ENCODE data around the gene NHERF2.

The NHERF2 gene

DNA sequence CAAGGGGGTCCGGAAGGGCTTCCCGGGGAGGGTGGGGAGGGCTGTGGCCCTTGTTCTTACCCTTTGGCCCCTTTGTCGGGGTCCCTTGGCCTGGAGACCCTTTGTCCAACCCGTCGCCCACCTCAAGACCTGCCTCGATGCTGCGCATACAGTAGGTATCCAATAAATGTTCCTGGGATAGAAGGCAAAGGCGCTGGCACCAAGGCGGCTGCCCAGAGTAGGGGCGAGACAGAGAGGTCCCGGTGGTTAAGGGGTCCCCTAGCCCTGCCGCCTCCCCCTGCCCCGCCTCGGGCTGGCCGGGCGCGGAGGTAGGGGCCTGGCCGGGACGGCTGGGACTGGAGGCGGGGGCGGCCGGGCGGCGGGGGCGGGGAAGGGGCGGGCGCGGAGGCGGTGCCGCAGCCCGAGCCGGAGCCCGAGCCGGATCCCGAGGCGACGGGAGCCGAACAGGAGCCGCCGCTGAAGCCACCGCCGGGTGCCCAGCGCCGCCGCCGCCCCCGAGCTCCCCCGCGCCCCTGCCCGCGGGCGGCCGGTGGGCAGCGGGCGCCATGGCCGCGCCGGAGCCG lies at the start of gene NHERF2:
Gene NHERF2, plus strand, starts transcription at position 442 of the 563 bp plus-strand sequence. Its CDS starts 104 bp downstream, at position 546.
- DNase-seq (no peak), ATAC-seq (no peak)

DNA sequence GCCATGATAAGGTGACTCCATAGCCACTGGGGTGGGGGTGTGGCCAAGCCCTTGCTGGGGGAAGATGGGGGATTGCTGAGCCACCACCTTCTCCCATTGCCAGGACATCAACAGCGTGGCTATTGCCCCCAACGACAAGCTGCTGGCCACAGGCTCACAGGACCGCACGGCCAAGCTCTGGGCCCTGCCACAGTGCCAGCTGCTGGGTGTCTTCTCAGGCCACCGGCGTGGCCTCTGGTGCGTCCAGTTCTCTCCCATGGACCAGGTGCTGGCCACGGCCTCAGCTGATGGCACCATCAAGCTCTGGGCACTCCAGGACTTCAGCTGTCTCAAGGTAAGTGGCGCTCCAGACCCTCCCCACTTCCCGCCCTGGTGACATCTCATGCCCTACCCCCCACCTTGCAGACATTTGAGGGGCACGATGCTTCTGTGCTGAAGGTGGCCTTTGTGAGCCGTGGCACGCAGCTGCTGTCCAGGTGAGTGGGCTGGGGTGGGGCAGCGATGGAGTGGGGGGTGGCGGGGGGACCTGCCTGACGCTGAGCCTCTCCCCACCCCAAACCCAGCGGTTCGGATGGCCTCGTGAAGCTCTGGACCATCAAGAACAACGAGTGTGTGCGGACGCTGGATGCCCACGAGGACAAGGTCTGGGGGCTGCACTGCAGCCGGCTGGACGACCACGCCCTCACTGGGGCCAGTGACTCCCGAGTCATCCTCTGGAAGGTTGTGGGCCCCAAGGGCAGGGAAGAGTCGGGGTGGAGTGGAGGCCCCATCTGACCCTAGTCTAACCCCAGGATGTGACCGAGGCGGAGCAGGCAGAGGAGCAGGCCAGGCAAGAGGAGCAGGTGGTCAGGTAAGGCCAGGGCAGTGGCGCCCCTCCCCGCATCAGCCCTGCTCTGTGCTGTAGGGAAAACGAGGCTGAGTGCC lies 49.5 kb upstream of the NHERF2 start:
- DNase-seq: no peak
- no peak for ATAC-seq

DNA sequence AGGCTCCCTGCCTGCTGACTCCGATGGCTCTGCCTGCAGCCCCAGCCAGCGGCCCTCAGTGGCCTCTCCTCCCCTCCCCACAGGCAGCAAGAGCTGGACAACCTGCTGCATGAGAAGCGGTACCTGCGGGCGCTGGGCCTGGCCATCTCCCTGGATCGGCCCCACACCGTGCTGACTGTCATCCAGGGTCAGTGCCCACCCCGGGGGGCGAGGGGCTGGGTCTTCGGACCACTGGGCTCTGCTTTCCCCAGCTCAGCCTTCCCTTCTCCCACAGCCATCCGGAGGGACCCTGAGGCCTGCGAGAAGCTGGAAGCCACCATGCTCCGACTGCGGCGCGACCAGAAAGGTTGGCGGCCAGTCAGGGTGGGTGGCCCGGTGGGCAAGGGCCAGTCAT lies 48.8 kb upstream of the NHERF2 start:
- DNase-seq: no peak
- ATAC-seq: no peak

DNA sequence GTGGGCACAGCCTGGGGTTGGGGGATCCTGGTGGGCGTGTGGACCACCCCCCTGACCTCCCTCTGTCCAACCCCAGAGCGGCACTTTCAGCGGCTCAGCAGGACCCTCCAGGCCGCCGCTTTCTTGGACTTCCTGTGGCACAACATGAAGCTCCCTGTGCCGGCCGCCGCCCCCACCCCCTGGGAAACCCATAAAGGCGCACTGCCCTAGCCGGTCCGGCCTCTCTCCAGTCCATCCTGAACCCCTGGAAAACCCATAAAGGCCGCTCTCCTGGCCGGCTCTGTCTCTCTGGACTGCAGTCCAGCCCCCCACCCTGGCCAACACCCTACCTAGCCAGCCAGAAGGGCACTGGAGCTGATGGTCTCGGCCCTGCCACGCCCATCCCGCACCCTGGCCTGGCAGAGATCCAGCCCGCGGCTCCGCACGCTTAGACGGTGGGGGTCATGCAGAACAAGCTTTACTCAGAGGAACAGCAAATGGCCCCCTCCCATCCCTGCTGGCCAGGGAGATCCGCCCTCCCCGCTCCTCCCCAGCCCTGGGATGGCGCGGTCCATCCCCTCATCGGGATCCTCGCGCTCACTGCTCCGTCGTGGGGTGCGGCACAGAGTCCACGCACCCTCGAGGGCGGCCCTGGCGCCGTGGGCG lies 48.1 kb upstream of the NHERF2 start:
- DNase-seq (no peak), ATAC-seq (no peak)

DNA sequence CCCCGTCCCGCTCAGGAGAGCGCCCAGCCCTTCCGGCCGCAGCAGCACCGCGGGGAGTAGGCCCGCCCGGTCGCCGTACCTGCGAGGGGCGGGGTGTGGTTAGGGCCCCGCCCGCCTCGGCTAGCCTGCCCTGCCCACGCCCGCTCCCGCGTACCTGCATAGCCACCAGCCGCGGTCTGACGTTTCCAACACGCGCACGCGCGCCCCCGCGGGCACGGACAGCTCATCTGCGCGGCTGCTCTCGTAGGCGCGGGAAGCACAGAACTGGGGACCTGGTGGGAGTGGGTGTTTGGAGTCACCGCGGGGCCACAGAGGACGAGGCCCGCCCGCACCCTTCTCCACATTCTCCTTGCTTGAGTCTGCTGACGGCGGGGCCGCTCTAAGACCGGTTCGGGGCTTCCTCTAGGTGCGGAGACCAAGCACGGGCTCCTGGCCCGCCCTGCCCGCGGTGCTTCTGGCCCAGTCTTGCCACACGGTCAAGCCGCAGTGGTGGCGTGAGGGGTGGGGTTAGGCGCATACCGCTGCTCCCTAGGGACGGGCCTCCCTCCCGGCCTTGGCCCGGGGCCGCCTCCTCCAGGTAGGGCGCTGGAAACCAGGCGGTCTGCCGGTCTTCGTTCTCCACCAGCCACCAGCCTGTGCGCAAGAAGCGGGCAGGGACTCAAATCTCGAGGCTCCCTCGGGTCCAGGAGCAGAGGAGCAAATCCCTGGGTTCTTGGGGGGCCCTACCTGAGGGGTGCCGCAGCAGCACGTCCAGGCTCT lies 47.3 kb upstream of the NHERF2 start:
- DNase-seq (peak; percentile 45), ATAC-seq (no peak)

DNA sequence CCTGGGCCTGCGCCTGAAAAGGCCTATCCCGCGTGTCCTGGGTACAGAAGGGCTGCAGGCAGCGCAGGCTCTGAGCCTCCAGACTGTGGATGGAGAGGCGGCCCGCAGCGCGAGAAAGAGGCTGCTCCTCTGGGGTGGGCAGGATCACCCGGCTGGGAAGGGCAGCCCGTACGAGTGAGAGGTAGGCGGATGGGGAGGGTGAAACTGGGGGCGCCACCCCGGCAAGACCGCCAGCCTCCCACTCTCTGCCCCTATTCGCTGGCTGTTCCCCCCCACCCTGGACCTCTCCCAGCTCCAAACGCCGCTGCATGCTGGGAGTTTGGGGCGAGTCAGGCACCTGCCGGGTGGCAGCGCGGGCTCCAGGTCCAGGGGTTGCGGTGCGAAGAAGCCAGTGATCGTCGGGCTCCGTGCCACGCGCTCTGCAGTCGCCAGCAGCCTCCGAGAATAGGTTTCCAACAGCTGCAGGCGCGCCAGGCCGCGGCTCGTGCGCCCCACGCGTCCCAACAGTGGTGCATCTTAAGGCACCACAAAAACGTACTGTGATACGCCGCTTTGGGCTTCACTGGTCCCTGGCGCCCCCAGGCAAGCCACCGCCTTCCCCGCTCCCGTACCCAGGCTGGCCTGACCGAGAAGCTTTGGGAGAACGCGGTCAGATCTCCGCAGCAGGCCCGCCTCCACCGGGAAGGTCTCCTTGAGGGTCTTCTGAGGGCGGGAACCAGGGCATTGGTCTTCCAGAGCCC lies 46.5 kb upstream of the NHERF2 start:
- ATAC-seq: no peak
- peak; percentile 37 for DNase-seq

DNA sequence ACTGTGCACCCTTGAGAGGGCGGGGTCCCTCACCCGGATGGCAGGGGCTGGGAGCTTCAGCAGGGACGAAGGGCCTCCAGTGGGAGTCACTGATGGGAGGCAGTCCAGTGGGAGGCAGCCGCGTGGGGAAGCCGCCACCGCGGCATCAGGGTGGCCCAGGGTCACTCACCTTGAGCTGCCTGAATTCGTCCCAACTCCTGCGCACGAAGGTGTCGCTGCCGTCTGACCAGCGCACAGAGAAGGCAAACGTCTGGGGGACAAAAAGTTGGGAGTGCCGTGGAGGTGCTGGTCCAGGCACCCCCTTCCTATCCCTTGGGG lies 46.0 kb upstream of the NHERF2 start:
- ATAC-seq (no peak), DNase-seq (no peak)

DNA sequence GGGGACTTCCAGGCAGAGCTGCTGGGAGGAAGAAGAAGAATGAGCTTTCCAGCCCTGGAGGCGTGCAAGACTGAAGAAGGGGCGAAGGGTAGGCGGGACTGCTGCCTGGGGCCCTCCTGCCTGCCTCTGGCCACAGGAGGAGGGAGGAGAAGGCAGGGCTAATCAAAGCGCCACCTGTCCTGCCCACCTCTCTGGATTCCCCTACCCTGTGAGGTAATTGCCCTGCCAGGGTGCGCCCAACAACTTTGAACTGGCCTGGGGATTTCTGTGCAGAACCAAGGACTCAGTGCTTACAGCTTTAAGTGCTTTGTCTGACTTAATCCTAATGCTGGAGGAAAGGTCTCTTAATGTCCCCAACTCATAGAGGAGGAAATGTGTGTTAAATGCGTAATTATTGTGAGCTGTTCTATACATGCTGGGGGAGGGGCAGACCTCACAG lies 45.3 kb upstream of the NHERF2 start, which contains the start of gene NOXO1:
Gene NOXO1, minus strand, starts transcription at position 72 of the 439 bp plus-strand sequence. CDS start 290 bp downstream, outside the sequence.
- ATAC-seq: no peak
- DNase-seq: no peak

DNA sequence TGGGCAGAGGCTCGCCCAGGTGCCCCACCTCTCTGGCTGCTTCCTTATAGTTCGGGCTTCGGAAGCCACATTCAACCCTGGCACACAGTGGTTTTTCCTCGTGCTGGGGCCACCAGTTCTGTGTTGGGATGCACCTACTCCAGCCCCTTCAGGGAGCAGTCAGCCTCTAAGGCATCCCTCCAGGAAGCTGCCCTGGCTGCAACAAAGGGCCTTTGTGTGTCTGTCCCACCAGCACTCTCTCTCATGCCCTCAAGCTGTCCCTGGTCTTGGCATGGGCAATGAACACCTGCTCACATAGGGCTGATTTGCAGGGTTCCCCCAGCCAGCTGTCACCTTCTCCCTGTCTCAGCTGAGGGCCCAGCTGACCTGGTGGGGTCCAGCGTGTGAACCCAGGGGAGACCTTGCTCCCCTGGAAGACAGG lies 44.7 kb upstream of the NHERF2 start:
- no peak for DNase-seq

DNA sequence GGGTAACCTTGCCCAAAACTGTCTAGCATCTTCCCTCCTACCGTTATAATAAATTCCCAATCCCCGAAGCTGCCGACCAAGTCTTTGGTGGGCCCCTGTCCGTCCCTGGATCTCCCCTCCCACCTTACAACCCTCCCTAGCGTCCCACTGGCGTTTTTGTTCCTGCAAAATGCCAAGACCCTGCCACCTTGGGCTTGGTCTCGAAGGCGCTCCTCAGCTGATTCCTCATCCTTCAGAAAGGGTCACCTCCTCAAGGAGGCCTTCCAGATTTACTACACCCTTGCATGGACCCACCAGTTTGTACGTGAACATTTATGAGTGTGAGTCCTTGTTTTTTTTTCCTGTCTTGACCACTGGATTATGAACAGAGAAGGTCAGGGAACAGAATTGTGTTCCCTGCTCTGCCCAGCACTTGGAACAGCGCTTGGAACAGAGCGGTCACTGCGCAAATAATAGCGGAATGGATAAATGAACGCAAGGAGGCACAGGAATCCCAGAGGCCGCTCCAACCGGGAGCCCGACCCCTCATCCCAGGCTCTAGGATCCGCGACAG lies 43.6 kb upstream of the NHERF2 start:
- ATAC-seq (no peak), DNase-seq (no peak)

More for the DNA sequence above, 44.7 kb upstream of the NHERF2 start:
- ATAC-seq: no peak

DNA sequence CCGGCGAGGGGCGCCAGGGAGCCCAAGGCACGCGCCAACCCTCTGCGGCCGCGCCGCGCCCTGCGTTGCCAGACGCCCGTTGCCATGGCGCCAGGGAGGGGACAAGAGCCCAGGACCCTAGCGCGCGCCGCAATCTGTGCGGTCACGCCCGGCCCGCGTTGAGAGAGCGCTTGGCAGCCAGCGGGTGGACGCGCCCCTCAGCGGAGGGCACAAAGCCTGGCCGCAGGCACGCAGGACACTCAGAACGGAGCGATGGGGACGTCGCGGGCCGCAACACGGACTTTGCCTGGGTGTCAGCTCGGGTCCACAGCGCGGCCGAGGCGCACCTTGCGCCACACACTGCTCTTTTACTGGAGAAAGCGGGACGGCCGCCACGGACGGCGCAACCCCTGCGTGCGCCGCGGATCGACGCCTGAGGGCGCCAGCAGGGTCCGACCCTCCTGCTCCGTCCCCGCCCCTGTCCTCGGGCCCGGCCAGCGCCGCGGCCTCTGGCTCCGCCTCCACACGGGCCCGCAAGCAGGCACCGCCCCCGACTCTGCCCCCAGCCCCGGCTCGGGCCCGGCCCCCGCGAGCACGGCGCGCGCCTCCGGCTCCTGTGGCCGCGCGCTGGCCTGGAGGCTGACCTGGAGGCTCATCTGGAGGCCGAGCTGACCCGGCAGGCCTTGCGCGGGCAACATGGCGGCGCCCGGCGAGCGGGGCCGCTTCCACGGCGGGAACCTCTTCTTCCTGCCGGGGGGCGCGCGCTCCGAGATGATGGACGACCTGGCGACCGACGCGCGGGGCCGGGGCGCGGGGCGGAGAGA lies 43.0 kb upstream of the NHERF2 start, which contains the start of gene GFER:
Gene GFER, plus strand, starts transcription at position 650 of the 803 bp plus-strand sequence. Its CDS starts 26 bp downstream, at position 676.
- DNase-seq (peak; percentile 86), ATAC-seq (peak; percentile 87)

DNA sequence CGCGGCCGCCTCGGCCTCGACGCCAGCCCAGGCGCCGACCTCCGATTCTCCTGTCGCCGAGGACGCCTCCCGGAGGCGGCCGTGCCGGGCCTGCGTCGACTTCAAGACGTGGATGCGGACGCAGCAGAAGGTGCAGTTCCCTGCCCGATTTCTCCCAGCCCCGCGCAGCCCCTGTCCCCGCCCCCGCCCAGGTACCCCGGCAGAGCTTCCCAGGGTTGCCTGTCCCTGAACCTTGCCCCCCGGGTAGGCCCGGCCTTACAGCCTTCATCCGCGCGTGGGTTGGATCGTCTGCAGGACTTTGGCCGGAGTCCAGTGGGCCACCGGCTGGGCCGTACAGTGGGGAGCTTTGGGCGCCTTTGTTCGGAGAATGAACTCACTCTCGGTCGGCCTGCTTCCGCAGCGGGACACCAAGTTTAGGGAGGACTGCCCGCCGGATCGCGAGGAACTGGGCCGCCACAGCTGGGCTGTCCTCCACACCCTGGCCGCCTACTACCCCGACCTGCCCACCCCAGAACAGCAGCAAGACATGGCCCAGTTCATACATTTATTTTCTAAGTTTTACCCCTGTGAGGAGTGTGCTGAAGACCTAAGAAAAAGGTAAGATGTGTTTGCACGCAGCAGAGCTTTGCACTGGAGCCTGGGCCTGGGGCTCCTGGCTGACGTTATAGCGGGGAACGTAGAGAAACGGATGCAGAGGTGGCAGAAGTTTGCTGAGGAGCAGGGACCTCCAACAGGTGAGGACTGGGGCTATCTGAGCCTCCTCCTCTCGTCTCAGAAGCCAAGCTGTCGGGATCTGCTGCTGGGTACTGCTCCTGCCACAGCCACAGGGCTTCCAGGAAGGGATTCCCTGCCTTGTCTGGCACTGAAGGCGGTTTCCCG lies 42.1 kb upstream of the NHERF2 start:
- ATAC-seq: peak; percentile 4

DNA sequence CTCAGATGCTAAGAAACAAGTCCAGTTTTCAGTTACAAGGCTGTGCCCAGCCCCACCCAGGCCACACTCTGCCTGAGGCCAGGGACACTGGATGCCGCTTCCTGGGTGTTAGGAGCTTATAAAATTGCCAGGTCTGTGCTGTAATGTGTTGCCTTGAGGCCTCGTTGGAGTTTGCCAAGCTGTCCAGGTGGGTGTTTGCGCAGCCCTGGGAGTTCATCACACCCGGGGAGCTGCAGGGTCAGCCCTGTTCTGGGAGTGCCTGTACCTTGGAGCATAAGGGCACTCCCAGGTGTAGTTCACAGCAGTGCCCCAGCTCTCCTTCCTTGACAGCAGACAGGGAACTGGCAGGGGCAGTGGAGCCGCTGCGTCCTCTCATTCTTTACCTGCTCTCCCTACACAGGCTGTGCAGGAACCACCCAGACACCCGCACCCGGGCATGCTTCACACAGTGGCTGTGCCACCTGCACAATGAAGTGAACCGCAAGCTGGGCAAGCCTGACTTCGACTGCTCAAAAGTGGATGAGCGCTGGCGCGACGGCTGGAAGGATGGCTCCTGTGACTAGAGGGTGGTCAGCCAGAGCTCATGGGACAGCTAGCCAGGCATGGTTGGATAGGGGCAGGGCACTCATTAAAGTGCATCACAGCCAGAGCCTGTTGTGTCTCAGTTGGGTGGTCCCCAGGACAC lies 41.1 kb upstream of the NHERF2 start:
- DNase-seq (no peak), ATAC-seq (no peak)

More for the DNA sequence above, 42.1 kb upstream of the NHERF2 start:
- no peak for DNase-seq

DNA sequence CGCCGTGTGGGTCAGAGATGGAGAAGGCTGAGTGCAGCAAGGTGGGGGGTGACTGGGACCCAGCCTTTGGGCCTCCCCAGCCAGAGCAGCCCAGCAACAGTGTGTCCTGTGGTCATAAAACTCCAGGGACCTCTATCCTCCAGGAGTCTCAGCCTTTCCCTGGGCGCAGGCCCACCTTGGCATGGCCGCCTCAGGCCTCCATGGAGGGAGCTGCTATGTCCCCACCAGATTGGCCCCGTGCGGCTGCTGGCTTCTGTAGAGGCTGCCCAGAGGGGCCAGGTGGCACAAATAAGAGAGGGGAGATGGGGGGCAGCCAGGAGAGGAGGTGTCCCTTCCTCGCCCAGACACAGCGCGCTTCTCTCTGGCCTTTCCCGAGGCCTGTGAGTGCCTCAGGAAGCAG lies 39.5 kb upstream of the NHERF2 start:
- no peak for DNase-seq
- ATAC-seq: no peak

DNA sequence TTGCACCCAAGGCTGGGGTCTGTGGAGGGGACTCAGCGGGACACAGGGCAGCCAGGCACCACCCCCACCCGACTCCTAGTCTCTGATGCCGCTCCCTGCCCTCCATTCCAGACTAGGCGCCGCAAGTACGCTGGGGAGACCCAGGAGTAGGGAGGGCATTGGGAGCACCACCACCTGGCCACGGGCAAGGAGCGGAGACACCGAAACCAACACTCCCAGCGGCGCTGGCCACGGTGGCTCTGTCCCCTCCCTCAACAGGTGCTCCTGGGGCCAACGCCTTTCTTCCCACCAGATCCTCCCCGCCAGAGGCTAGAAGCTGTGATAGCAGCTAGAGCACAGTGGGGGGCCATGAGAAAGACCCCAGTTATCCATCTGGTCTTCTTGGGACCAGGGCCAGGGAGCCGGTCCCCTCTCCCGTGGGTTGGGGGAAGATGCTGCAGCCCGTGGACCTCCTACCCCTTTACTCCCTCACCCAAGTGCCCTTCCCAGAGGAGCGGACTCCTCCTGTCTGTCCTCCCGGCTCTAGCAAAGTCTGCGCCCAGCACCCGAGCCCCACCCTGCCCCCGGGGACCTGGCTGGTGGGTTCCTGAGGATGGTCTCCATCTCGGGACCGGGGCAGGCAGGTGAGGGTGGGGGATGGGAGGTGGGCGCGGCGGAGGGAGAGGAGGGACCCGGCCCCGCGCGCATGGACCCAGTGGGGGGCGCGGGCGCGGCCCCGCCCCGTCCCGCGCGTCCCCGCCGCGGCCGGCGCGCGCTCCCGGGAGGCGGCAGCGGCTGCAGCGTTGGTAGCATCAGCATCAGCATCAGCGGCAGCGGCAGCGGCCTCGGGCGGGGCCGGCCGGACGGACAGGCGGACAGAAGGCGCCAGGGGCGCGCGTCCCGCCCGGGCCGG lies 37.2 kb upstream of the NHERF2 start, which contains the start of gene SYNGR3:
Gene SYNGR3, plus strand, starts transcription at position 762 of the 892 bp plus-strand sequence. CDS start 133 bp downstream, outside the sequence.
- no peak for DNase-seq
- no peak for ATAC-seq

DNA sequence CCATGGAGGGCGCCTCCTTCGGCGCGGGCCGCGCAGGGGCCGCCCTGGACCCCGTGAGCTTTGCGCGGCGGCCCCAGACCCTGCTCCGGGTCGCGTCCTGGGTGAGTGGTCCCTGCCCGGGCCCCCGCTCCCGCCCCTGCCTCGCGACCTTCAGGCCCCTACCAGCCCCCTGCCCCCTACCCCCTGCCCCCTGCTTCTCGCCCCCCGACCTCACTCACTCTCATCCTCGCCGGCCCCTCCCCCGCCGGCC lies 36.7 kb upstream of the NHERF2 start:
- no peak for ATAC-seq

DNA sequence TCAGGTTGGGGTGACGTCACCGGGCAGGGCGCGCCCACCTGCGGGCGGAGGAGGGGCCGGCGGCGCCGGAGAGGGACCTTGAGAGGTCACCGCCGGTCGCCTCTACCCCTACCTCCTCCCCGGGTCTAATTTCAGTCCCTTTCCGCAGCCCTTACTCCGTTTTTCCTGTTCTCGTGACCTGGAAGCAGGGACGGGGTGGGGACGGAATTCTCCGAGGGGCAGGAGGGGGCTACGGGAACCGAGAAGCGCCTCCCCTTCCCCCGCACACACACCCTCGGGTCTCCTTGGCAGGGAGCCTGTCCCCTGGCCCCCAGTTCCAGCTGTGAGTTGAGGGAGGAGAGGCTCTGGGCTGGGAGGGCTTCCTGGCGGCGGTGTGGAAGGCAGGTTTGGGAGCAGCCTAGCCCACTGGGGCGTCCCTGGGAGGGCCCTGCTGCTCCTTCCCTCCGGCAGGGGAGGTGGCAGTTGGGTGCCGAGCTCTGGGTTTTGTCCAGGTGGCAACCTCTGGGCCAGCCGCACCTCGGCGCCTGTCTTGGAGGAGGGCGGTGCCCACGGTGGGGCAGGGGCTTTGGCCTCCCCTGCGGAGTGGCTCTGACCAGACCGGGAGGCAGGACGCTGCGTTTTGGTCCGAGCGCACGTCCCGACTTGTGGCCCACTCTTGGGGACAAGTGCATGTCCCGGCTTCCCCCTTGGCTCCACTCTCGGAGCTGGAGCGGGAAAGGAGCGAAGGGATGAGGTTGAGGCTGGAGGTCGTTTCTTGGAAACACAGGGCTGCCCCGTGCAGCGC lies 36.2 kb upstream of the NHERF2 start:
- DNase-seq (peak; percentile 67), ATAC-seq (peak; percentile 4)

More for the DNA sequence above, 36.7 kb upstream of the NHERF2 start:
- no peak for DNase-seq
